Measurements from ENCODE around the gene PAX6.

PAX6 gene

GRCh38 chr11:31822175-31822926 lies 11.2 kb upstream of the PAX6 start:
- no peak for DNase-seq (ENCODE audit: low read depth)

DNA sequence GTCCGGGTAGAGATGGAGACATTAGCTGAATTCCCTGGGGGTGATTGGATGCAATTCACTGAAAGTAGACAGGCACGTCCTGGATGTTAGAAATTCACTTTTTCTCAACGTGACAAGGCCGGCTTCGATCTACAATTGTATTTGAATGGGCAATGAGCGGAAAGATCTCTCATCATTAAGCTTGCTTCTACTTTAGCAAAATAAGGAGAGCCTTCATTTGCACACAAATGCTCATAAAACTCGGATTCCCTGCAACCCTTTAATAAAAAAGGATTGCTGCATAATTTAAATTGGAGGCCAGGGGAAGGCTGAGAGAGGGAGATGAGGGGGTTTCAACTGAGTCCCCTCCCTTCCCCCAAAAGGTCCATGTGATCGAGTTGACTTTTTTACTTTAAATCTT lies 10.6 kb upstream of the PAX6 start:
- no peak for DNase-seq (ENCODE audit: low read depth)

DNA sequence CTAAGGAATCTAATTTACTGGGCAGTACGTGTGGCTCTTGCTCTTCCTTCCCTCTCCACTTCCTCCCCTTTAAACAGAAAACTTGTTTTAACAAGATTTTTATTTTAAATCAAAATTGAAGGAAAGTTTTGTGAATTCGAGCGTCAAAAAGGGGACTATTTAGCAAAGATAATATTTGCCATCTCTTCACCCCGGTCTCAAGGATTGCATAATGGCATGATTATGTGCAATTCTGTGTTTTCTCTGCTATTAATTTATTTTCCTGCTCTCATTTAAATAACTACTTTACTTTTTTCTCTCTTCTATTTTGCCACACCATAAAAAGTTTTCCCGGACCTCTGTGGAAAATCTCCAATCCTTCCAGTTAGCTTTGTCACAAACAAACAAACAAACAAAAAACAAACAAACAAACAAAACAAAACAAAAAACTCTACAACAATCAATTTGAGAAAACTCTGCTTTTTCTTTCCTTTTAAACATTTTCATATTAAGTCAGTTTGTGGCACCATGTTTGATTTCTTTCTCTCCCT lies 10.2 kb upstream of the PAX6 start:
- no peak for DNase-seq (ENCODE audit: low read depth)

- no peak for DNase-seq (ENCODE audit: low read depth)
Observed at GRCh38 chr11:31820438-31820818, 9.3 kb upstream of the PAX6 start.

DNA sequence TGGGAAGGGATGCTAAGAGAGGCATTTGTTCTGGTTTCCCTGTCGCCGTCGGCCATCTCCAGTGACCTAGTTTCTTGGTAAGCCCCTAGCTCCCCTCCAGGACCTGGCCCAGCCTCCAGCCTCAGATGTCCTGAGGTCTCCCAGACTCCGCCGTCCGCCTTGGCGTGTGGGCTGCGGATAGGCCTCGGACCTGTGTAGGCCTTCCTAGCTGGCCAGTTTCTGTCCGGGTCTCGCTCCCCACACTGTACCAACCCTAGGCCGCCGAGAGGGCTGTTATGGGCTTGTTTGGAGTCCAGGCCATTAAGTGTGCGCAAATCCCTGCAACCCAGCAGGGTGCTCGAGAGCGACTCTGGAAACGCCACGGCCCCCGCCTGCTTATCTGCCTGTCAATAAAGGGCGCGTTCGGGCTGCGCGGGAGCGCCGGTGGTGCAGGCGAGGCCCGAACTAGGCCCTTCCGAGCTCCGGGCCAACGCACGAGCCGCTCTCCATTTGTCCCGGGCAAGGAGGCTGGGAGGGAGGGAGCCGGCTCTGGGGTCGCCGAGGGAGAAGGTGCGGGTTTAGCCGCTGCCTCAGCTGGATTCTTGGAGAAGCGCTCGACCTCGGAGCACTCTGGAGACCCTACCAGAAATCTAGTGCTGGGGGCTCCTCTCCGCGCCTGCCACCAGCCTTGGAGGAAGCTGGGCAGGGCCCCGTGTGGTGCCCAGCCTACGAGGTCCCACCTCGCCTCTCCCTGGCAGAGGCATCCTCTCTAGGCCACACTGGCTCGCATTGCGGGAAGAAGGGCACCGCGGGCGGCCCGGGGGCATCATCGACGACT lies 8.7 kb upstream of the PAX6 start:
- DNase-seq (ENCODE audit: low read depth) = no peak

GRCh38 chr11:31818874-31819331 lies 7.8 kb upstream of the PAX6 start:
- DNase-seq (ENCODE audit: low read depth) = no peak

- DNase-seq (ENCODE audit: low read depth) = no peak
Observed at GRCh38 chr11:31818425-31818755, 7.3 kb upstream of the PAX6 start.

DNA sequence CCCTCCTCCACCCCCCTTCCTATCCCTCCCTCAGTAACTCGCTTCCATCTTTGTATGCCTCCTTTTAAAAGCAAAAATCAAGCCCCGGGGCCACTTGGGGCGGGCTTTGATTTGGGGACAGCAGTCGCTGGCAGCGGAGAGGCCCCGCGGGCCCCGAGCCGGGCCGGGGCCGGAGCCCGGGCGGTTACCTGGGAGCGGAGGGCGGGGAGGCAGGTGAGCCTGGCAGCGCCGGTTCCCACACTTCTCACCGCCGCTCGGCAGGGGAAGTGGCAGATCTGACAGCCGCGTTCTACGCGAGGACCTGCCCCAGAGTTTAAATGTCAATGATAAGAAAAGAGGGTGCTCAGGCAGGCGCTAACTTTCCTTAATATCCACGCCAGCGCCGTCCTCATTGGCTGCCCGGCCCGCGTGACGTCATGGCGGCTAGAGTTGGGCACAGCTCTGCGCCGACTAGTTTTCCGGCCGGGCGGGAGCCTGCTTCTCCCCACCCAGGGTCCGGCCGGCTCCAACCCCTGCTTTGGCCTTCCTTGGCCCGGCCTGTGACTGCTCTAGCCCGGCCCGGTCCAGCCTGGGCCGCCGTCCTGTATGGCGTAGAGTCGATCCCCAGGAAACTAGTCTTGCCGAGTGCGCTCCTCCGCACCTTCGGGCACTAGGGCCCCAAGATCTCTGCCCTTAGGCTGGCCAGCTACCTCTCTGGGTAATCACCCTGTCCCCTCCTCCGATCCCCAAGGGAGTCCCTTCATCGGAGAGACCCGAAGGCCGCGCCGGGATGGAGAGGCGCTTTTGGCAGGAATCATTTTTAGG lies 6.7 kb upstream of the PAX6 start:
- no peak for DNase-seq (ENCODE audit: low read depth)

DNA sequence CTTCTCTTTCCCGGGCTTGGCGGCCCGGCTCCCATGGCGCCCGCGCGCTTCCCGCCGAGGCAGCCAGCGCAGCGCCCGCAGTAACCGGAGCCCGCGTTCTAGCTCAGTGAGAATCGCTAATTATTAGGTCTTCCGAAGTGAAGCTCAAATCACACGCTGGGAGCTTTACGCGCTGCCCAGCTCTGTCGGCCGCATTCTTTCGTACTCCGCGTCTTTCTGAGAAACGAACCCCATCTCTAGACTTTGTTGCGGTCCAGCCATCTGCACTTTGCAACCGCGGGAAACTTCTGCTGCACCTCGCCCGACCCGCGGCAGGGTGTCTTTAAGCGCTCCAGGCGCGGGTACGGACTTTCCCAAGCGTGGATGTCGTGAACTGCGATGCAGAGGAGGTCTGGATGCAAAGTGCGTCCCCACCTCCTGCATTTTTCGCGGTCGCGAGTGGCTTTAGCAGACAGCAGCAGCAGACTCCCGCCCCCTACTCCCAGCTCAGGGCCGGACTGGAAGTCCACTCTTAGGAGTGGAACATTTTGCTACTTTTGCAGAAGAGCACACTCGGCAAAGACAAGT lies 6.0 kb upstream of the PAX6 start:
- DNase-seq (ENCODE audit: low read depth) = no peak

DNA sequence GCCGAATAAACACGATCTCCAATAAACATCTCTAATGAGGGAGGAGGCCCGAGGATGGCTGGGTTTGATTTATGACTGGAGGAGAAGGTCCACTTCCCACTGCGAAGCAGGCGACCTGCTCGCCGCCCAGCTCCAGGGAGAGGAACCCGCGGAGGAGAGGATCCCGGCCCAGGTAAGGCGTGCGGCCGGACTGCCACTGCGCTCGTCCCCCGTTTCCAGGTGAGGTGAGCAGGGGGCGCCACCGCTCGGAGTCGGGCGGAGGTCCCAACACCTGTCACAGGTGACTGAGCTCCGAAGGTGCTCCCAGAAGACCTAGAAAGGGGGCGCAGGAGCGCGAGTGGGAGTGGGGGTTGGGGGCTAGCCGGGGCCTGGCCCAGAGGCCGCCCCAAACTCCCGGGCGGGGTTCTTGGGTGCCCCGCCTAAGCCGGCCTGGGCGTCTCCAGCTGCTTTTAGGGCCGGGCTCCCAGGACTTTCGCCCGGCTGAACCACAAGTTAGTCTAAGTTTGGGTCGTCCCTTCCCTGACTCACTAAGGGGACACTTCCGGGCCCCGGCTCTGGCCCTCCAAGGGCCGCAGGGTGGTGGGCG lies 5.4 kb upstream of the PAX6 start:
- DNase-seq (ENCODE audit: low read depth) = no peak

- no peak for DNase-seq (ENCODE audit: low read depth)
Observed at GRCh38 chr11:31815711-31816467, 4.8 kb upstream of the PAX6 start.

DNA sequence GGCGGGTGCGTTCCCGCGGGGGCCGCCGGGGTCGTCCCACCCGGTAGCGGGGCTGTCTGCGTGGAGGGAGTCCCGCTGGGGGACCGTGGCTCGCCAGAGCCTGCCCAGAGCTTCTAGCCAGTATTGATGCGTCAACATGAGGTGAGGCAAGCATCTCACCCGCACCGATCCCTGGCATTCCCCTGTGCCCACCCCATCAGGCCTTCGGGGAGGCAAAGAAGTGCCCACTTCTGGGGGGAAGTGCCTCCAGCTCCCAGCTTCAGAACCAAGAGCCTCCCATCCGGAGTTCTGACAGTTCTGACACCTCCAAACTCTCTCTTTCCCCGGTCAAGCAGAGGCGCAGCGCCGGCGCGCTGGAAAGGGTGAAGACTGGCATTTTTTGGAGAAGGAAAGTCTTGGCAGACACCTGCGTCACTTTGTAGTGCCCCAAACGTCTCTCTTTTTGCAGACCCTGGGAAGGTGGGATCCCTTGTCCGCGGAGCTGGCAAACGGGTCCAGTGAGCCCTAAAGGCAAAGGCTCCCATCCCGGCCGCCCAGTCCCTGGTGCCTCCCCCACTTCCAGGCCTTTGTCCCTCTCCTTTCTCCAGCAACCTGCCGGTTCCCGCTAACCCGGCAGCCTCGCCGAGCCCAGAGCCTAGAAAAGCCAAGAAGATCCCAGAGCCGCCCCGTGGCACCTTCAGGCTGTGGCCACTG lies 3.2 kb upstream of the PAX6 start:
- no peak for DNase-seq (ENCODE audit: low read depth)

DNA sequence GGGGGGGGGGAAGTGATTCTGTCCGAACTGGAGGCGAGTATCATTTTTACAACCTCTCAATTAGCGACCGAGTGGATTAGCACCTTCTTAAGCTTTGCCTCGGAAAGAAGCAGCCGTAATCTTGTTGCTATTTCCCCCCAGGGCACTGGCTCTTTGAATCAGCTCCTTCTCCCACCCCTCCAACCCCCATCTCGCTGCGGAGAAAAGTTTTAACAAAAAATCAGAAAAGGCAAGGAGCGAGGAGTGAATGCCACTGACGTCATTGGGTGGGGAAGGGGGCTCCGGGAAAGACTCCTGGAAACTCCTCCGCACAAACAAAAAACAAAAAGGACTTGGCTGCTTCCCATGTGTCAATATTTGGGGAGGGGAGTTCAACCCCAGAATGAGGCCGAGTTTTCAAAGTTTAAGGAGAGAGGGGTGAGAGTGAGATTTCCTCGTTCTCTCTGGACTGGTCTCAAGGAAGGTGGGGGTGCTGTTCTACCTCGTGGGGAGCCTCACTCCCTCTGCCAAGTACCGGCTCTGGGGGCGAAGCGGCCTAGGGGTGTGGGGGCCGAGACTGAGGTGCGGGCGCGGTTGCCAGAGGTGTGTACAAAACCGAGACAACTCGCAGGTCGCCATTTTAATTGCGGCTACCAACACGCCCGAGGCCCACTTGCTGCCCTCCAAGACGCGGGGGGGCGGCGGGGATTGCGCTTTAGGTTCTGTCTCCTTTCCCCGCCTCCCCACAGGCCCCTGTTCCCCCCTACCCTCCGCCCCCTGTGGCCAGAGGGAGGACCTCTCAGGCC lies 2.5 kb upstream of the PAX6 start:
- no peak for DNase-seq (ENCODE audit: low read depth)

GRCh38 chr11:31812383-31813381 lies 1.6 kb upstream of the PAX6 start:
- no peak for DNase-seq (ENCODE audit: low read depth)

GRCh38 chr11:31809857-31810778 lies 1.0 kb downstream of the PAX6 start:
- DNase-seq (ENCODE audit: low read depth) = peak; percentile 21

DNA sequence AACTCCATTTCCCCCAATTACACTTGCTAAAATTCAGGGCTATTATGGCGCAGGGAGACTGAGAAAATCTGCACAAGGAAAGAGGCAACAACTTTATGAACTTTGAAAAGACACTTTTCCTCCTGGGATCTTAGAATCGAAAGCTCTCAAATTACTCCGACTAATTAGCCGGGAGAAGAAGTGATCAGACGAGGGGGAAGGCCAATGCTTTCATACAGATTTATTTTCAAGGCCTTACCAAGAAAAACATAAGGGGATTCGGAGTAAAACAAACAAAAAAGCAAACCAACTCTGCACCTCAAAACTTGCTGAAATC lies 1.6 kb downstream of the PAX6 start:
- no peak for DNase-seq (ENCODE audit: low read depth)
